OCI-M2 (cell line): ENCODE measurements around the gene PLEKHG4B.
"Not testable (repeated sequence)": the region's sequence is repeated elsewhere in the genome, so short reads cannot be mapped to it uniquely, and the experiment has no call there.

Experiments
- DNase-seq: peaks from one replicate; lab custom pipeline; 2025; ENCODE audit not compliant: unreplicated experiment; lab: John Stamatoyannopoulos, UW

Gene PLEKHG4B

GRCh38 chr5:154826-155225 is 62.9 kb downstream of the PLEKHG4B start:
- DNase-seq: no peak

- no peak for DNase-seq
These were observed 63.9 kb downstream of the PLEKHG4B start for GRCh38 chr5:155651-156410.

- DNase-seq: no peak
These were observed 64.6 kb downstream of the PLEKHG4B start for GRCh38 chr5:156411-157072.

GRCh38 chr5:157126-157715 is 65.3 kb downstream of the PLEKHG4B start:
- DNase-seq: no peak

GRCh38 chr5:157801-158200 is 65.8 kb downstream of the PLEKHG4B start:
- DNase-seq: no peak

GRCh38 chr5:158807-159447 is 67.0 kb downstream of the PLEKHG4B start:
- no peak for DNase-seq

- DNase-seq: no peak
These were observed 67.6 kb downstream of the PLEKHG4B start for GRCh38 chr5:159448-160172.

- no peak for DNase-seq
These were observed 68.2 kb downstream of the PLEKHG4B start for GRCh38 chr5:160173-160510.

GRCh38 chr5:160921-161802 is 69.2 kb downstream of the PLEKHG4B start:
- DNase-seq: no peak

GRCh38 chr5:161803-162110 is 69.8 kb downstream of the PLEKHG4B start:
- no peak for DNase-seq

GRCh38 chr5:162190-162564 is 70.2 kb downstream of the PLEKHG4B start:
- DNase-seq: no peak

- no peak for DNase-seq
These were observed 70.8 kb downstream of the PLEKHG4B start for GRCh38 chr5:162565-163337.

GRCh38 chr5:163338-163620 is 71.3 kb downstream of the PLEKHG4B start:
- DNase-seq: no peak

- DNase-seq: no peak
These were observed 71.9 kb downstream of the PLEKHG4B start for GRCh38 chr5:163841-164240.

- DNase-seq: no peak
These were observed 72.3 kb downstream of the PLEKHG4B start for GRCh38 chr5:164244-164643.

GRCh38 chr5:164783-165182 is 72.8 kb downstream of the PLEKHG4B start:
- not testable (repeated sequence) for DNase-seq

- DNase-seq: no peak
These were observed 74.7 kb downstream of the PLEKHG4B start for GRCh38 chr5:166441-167372.

GRCh38 chr5:167511-167910 is 75.5 kb downstream of the PLEKHG4B start:
- no peak for DNase-seq
